ENCODE results near the gene DMD.

- TF ChIP-seq POLR2A (IDR thresholded peaks at IDR 0.05; ENCODE audit: low read depth, low read length) (no peak), POLR2AphosphoS5 (IDR thresholded peaks at IDR 0.05; ENCODE audit: low read depth, low read length) (no peak), TAF1 (IDR thresholded peaks at IDR 0.05; ENCODE audit: borderline replicate concordance, low read depth, low read length) (no peak)
Observed at GRCh38 chrX:31071262-31071661, 2140.1 kb downstream of the DMD start.
